Ovary (tissue), 9 donors: ENCODE data around the gene PJA1. TPM values are rescaled to one million over a fixed set of nuclear protein-coding genes. Genes with fewer than 3 reads are reported as not detected.

Source experiments
- DNase-seq, 5 donors: peaks; one replicate each; pipeline ENCODE4 v3.0.0-alpha.2; 2019 to 2020
- H3K27ac ChIP-seq, 2 donors: fragments of 200-600 bp; one replicate each; pipeline versions ENCODE4 v1.5.1 to v1.8.0; 2019 to 2022
- H3K27me3 ChIP-seq: fragments of 200-600 bp; one replicate; pipeline ENCODE4 v1.8.0; 2022
- H3K36me3 ChIP-seq: fragments of 200-600 bp; sonication (generic); one replicate; pipeline ENCODE4 v1.5.1; 2019
- H3K4me1 ChIP-seq: one replicate; pipeline ENCODE4 v1.8.1; 2013; ENCODE audit warnings: mild to moderate bottlenecking, moderate library complexity; ENCODE audit not compliant: insufficient read depth
- H3K4me3 ChIP-seq: fragments of 200-600 bp; sonication (generic); one replicate; pipeline ENCODE4 v1.5.1; 2017
- H3K9me3 ChIP-seq, 2 donors: fragments of 200-600 bp in 1 of 2; sonication (generic) in 1 of 2; one replicate each; pipeline versions ENCODE4 v1.5.1 to v1.8.1; 2013 to 2019; ENCODE audit warnings: mild to moderate bottlenecking in 1 of 2, moderate library complexity in 1 of 2
- EP300 ChIP-seq: sonication (generic); formaldehyde crosslinking; IDR thresholded peaks from one replicate; pipeline ENCODE4 v1.6.1; 2017; ENCODE audit warnings: antibody characterized with exemption
- POLR2A ChIP-seq: fragments of 450-650 bp; IDR thresholded peaks from one replicate; pipeline ENCODE4 v1.6.1; 2017; ENCODE audit warnings: antibody characterized with exemption, mild to moderate bottlenecking, moderate library complexity
- WGBS, 3 donors: extraction: QIAGEN DNeasy Blood & Tissue Kit in 1 of 3; methylation state at CpG; one replicate each; pipeline versions ENCODE4 v1.1.5 to v1.1.7; 2013 to 2017; 5-methylcytosine and 5-hydroxymethylcytosine counted together
- intact Hi-C, 4 donors: fragments of 100-400 bp; cut with DNase I; formaldehyde crosslinking; loops; one replicate each; pipeline versions ENCODE4 v1.11.0 to v1.15.1; 2022 to 2023
- polyA plus RNA-seq, 2 donors: library from polyadenylated mRNA; stranded (reverse); fragments of 200-250 nt in 1 of 2; fragments of 350-450 nt in 1 of 2; fragmentation: Illumina TruSeq in 1 of 2; extraction: RNeasy Lipid Tissue Mini Kit (QIAGEN cat#74804) in 1 of 2; gene quantifications; one replicate each; pipeline ENCODE4 v1.2.3, GENCODE V29; 2013 to 2014
- total RNA-seq, 7 donors: library from RNA; depleted of rRNA in 2 of 7; stranded (reverse); fragments of >200 nt in 2 of 7; fragmentation: NEBNext Ultra II Directional in 3 of 7; extraction: Animal tissue kit (Norgen Biotek cat#: 25700) in 3 of 7; gene quantifications; one replicate each; pipeline versions ENCODE4 v1.1.0 to v1.2.4, GENCODE V29; 2016 to 2023
- TF ChIP-seq, protein P1 (sequence below), 3 donors: fragments of 450-650 bp in 2 of 3; fragments of 200-600 bp in 1 of 3; IDR thresholded peaks; one replicate each; pipeline versions ENCODE4 v1.5.1 to v1.8.0; 2016 to 2022; ENCODE audit warnings: antibody characterized with exemption in 3 of 3, mild to moderate bottlenecking in 1 of 3
- donor health status: DM: no; HTN: no; CAD: no; lungs with moderate emphysema.
- donor health status: DM: no; HTN: no; CAD: no.
- donor health status: Bipolar disorder and iron deficiency.
- donor health status: DM: yes; HTN: yes; CAD: no.
- donor health status: DM: no; HTN: no; CAD: no.
- donor health status: DM: yes; HTN: yes; CAD: no.

Gene PJA1
- total and polyA plus RNA-seq, 9 donors: 17.2 to 68.0 (median 51.1) TPM

DNA sequence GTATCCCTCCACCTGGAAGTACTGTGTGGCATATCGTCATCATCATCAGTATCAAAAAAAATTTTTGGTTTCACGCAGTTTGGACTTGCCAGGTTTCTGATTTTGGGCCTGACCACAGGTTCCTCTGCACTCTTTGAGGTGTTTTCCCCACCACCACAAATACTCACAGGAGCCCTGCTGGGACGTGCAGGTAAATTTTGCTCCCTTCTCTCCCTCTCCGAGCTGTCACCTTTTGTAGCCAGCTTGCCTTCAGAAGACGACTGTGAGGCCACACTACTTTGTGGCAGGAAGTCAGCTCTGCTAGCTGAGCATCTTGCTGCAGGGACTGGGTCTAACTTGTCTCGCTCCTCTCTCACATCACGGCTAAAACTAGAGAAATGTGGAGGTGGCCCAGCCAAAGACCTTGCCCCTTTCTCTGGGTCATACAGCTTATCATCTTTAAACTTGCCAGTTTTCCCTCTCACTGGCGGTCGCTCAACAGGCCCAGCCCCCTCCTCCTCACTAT, 2.8 kb downstream of the PJA1 start:
- Histone ChIP-seq H3K9me3 (no peaks in the 10 kb centered on the region), H3K4me1 (no peaks in the 10 kb centered on the region), H3K36me3 (no peaks in the 10 kb centered on the region), H3K4me3 (no peak overlapping the region), H3K27me3 (no peaks in the 10 kb centered on the region), H3K27ac (no peak overlapping the region)
- 72 to 86% (median 83%) methylated on average over 9 of the region's 9 CpGs for WGBS, 3 donors
- intact Hi-C loops: loop anchor here in 1 of 4 donors (10.0 kb wide), 1 partner anchor 58 kb away; no protein-coding TSS in a partner anchor
- no peak for DNase-seq
- TF ChIP-seq, protein P1, sequence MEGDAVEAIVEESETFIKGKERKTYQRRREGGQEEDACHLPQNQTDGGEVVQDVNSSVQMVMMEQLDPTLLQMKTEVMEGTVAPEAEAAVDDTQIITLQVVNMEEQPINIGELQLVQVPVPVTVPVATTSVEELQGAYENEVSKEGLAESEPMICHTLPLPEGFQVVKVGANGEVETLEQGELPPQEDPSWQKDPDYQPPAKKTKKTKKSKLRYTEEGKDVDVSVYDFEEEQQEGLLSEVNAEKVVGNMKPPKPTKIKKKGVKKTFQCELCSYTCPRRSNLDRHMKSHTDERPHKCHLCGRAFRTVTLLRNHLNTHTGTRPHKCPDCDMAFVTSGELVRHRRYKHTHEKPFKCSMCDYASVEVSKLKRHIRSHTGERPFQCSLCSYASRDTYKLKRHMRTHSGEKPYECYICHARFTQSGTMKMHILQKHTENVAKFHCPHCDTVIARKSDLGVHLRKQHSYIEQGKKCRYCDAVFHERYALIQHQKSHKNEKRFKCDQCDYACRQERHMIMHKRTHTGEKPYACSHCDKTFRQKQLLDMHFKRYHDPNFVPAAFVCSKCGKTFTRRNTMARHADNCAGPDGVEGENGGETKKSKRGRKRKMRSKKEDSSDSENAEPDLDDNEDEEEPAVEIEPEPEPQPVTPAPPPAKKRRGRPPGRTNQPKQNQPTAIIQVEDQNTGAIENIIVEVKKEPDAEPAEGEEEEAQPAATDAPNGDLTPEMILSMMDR (IDR thresholded peaks at IDR 0.05): no peak

DNA sequence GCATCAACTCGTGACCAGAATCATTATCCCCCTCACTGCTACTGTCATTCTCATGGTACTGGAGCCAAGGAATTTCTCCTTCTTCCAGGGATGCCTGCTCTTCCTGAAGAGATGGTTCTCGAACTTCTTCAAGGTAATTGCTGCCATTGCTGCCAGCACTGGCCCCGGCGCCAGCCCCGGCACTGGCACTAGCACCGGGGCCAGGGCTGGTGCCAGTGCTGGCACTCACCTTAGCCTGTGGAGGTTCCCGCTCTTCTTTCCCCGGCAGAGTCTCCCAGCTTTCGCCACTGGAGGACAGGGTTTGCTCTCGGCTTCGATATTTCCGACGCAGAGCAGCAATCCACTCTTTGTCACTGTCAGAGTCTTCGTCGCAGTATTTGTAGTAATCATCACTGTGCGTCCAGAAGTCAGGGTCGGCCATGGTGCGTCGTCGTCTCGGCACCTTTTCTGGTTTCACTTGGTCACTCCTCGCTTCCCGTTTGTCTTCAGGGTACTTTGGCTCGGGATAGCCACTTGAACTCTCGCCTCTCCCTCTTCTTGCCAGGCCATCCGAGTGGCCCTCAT, 3.4 kb downstream of the PJA1 start:
- WGBS, 3 donors: 88 to 91% (median 89%) methylated on average over 26 of the region's 26 CpGs
- intact Hi-C loops: loop anchor here in 1 of 4 donors (10.0 kb wide), 1 partner anchor 57 kb away; no protein-coding TSS in a partner anchor
- Histone ChIP-seq H3K27me3 (no peaks in the 10 kb centered on the region), H3K9me3 (no peaks in the 10 kb centered on the region), H3K4me1 (no peaks in the 10 kb centered on the region), H3K36me3 (no peaks in the 10 kb centered on the region), H3K27ac (no peak overlapping the region), H3K4me3 (no peak overlapping the region)
- TF ChIP-seq EP300: no peak
- no peak for TF ChIP-seq POLR2A
- TF ChIP-seq, protein P1 (IDR thresholded peaks at IDR 0.05): no peak
- DNase-seq: no peak

DNA sequence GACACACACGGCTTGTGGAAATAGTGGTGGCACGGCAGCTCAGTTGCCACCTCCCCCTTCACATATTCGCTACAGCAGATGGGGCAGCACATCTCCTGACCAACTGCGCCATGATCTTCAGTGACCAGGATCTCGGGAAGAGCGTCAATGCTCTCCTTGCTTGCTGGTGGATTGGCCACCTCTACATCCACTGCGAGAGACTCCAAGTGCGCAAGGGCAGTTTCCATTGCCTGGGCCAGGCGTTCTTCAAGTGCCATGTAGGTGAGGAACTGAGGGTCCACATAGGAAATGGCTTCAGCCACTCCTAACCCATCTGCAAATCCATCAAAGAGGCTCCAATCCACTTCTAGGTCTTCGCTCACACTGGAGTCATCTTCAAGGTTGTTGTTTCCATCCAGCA, 3.9 kb downstream of the PJA1 start:
- no peak overlapping the region for H3K4me3 ChIP-seq
- no peak overlapping the region for H3K27ac ChIP-seq
- DNase-seq: no peak
- TF ChIP-seq, protein P1 (IDR thresholded peaks at IDR 0.05): no peak
- no peak for TF ChIP-seq EP300
- no peak for TF ChIP-seq POLR2A
- intact Hi-C loops: loop anchor here in 1 of 4 donors (10.0 kb wide), 1 partner anchor 57 kb away; no protein-coding TSS in a partner anchor
- H3K36me3 ChIP-seq: no peaks in the 10 kb centered on the region
- H3K9me3 ChIP-seq: no peaks in the 10 kb centered on the region
- WGBS, 3 donors: 80 to 87% (median 82%) methylated on average over 10 of the region's 10 CpGs
- H3K27me3 ChIP-seq: no peaks in the 10 kb centered on the region
- H3K4me1 ChIP-seq: no peaks in the 10 kb centered on the region

DNA sequence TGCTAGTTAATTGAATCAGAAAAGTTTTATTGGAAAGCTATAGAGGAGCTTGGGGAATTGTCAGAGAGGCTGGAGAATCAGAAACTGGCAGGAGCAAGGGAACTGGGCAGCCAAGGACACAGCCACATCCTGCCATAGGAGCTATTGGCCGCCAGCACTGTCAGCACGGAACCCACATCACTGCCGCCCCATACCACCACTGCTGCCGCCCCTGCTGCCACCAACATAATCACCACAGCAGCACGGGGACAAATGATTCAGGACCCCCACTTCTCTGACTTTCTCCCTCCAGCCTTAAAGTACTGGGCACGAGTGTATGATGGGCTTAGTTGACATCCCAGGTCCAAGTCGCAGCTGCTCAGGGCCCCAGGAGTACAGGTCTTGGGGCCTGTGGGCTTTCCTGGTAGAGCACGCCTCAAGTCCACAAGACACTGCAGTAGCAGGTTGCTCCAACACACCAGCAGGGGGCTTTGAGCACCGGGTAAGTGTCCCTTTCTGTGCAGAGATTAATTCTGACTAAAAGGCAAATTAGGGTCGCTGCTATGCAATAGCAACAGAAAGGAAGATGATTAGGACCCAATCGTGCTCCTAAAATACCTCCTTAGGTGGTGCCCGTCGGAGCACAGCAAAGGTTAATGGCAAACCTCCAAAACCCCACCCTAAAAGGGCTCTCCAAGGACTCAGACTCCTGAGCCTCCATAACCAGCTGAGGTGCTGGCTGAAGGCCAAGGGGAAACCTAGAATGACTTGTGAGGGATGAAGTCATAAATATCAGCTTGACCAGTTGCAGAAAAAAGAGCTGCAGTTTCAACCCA, 6.9 kb downstream of the PJA1 start:
- Histone ChIP-seq H3K4me3 (no peak overlapping the region), H3K27ac (no peak overlapping the region), H3K9me3 (no peaks in the 10 kb centered on the region), H3K27me3 (no peaks in the 10 kb centered on the region), H3K36me3 (no peaks in the 10 kb centered on the region), H3K4me1 (no peaks in the 10 kb centered on the region)
- WGBS, 3 donors: 46 to 48% (median 48%) methylated on average over 13 of the region's 13 CpGs
- intact Hi-C loops: no loop called here
- TF ChIP-seq, protein P1 (IDR thresholded peaks at IDR 0.05): peak; percentile 14 to 31 (median 18)
- no peak for TF ChIP-seq POLR2A
- peak; percentile 60 to 80 (median 76) for DNase-seq
